Activated CD8-positive, alpha-beta memory T cell treated with anti-CD3 and anti-CD28 coated beads, Interleukin-2, amount 50 U/mL, for 1 hour (primary cell): ENCODE data around the gene ZFP36.
"Not testable (repeated sequence)": the region's sequence is repeated elsewhere in the genome, so short reads cannot be mapped to it uniquely, and the experiment has no call there.

Experiments used
- DNase-seq: peaks from one replicate; pipeline ENCODE4 v3.0.0-alpha.2; 2020; ENCODE audit errors: extremely low read depth

ZFP36 gene

GRCh38 chr19:39445196-39446111 is 38.8 kb downstream of the ZFP36 start, which contains the start of gene SUPT5H:
TSS of gene SUPT5H (plus strand) at chr19:39445582. CDS start at chr19:39445891, 309 bp downstream.
- DNase-seq: peak; percentile 95

DNA sequence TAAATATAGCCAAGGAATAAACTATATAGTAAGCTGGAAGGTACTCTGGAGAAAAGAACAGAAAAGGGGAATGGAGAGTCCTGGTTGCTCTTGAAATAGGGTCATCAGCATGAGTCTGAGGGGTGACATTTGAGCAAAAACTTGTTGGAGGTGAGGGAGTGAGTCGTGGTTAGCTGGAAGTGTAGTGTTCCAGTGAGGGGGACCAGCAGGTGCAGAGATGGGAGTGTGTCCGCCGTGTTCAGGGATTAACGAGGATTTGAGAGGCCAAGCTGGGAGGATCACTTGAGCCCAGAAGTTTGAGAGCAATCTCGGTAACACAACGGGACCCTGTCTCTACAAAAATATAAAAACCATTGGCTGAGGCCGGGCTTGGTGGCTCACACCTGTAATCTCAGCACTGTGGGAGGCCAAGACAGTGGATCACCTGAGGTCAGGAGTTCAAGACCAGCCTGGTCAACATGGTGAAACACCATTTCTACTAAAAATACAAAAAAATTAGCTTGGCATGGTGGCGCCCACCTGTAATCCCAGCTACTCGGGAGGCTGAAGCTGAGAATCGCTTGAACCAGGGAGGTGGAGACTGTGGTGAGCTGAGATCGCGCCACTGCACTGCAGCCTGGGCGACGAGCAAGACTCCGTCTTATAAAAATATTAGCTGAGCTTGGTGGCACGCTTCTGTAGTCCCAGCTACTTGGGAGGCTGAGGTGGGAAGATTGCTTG is 39.9 kb downstream of the ZFP36 start:
- no peak for DNase-seq

- DNase-seq: no peak
These were observed 41.6 kb downstream of the ZFP36 start for GRCh38 chr19:39448271-39448670.

- DNase-seq: no peak
These were observed 42.6 kb downstream of the ZFP36 start for GRCh38 chr19:39449116-39449797.

DNA sequence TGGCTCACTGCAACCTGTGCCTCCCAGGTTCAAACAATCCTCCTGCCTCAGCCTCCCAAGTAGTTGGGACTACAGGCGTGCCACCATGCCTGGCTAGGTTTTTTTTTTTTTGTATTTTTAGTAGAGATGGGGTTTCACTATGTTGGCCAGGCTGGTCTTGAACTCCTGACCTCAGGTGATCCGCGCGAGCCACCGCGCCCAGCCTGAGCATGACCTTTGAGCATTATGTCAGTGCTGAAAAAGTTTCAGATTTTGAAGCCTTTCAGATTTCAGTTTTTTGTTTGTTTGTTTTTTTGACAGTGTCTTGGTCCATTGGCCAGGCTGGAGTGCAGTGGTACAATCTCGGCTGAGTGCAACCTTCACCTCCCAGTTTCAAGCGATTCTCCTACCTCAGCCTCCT is 44.6 kb downstream of the ZFP36 start:
- DNase-seq: not testable (repeated sequence)
